Stimulated activated CD4-positive, alpha-beta T cell treated with anti-CD3 and anti-CD28 coated beads, Interleukin-4, amount 100 ng/mL, for 1 hour (primary cell): ENCODE data around the gene ZNF682.
"Not testable (repeated sequence)": the region's sequence is repeated elsewhere in the genome, so short reads cannot be mapped to it uniquely, and the experiment has no call there.

Experiments
- DNase-seq: peaks from one replicate; pipeline ENCODE4 v3.0.0-alpha.2; 2020

The ZNF682 gene

DNA sequence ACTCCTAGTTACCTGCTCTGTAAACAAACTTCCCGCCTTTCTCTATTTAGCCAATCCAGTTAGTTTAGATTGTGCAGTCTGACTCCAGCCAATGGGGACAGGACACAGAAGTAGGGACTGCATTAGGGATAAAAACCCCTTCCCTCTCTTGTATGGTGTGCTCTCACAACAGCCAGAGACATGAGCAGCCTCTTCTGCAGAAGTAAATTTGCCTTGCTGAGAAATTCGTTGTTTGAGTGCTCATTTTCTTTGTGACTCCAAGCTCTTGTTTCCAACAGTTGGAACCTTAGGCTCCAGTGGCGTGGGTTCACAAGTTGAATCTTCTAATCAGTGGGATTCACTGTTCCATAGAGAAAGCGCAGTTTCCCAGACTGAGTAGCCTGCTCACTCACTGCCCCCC is 72.4 kb downstream of the ZNF682 start:
- no peak for DNase-seq

DNA sequence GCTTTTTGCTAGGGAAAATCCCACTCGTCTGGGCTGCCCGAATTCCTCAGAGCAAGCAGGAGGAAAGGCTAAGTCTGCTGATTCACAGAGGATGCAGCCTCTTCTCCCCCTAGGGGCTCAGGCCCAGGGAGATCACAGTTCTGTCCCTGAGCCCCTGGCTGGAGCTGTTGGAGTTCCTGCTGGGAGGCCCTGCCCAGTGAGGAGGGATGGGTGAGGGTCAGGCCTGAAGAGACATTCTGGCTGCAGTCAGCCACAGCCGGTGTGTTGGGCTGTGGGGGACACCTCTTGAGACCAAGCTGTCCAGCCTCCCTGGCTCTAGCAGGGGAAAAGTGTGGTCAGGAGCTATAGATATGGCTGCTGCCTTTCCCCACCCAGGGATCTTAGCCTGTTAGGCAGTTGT is 73.2 kb downstream of the ZNF682 start:
- DNase-seq = not testable (repeated sequence)

DNA sequence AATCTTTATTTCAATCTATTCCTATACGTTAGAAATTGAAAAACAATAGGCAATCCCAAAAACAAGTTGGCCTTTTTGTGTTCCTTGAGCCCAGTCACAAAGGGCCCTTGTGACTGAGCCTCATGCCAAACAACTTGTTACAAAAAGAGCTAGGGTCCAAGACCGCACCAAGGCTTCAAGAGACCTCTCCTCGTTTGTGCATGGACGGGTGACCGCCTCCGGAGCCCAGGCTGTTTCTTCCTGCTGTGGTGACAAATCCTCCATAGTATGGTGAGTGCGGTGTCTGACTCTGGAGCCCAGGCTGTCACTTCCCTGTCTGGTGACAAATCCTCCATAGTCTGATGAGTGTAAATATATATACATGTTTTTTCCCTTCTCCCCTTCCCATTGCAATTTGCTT is 74.9 kb downstream of the ZNF682 start:
- no peak for DNase-seq

DNA sequence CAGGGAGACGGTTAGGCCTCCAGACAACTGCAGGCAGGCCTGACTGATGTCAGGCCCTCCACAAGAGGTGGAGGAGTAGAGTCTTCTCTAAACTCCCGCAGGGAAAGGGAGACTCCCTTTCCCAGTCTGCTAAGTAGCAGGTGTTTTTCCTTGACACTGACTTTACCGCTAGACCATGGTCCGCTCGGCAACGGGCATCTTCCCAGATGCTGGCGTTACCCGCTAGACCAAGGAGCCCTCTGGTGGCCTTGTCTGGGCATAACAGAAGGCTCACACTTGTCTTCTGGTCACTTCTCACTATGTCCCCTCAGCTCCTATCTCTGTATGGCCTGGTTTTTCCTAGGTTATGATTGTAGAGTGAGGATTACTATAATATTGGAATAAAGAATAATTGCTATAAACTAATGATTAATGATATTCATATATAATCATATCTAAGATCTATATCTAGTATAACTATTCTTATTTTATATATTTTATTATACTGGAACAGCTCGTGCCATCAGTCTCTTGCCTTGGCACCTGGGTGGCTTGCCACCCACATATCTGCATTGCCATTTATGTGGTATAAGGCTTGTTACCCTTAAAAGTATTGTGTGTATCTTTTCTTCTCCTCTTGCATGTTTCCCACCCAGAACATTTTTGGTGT is 80.0 kb downstream of the ZNF682 start:
- DNase-seq = peak; percentile 66

- DNase-seq = not testable (repeated sequence)
Measured at GRCh38 chr19:19957766-19958165, 81.5 kb downstream of the ZNF682 start.

GRCh38 chr19:19956434-19957075 is 82.8 kb downstream of the ZNF682 start:
- no peak for DNase-seq

DNA sequence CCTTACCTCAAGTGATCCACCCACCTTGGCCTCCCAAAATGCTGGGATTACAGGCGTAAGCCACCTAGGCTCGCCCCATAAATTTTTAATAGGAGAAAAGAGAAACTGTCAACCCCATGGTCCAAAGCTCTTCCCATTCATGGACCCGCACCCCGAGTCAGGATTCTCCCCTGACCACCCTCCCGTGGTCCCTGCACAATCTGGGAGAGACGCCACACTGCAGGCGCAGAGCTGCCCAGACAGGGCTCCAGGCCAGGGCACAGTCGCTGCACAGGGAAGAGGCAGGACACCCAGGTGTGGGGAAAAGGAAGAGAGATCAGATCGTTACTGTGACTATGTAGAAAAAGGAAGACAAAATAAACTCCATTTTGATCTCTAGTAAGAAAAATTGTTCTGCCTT is 84.1 kb downstream of the ZNF682 start:
- no peak for DNase-seq
